Activated CD4-positive, CD25-positive, alpha-beta regulatory T cell treated with anti-CD3 and anti-CD28 coated beads, Interleukin-2, amount 50 U/mL, for 24 hours (primary cell): Measurements from ENCODE around the gene ALDH2.
A peak's percentile ranks its signal among the peaks of the same experiment; 100 is the strongest.
"Not testable (repeated sequence)": the region's sequence is repeated elsewhere in the genome, so short reads cannot be mapped to it uniquely, and the experiment has no call there.

ENCODE experiments used
- ATAC-seq, 2 donors: fragments of 150-1000 bp; cut with Tn5 transposase; one replicate each; pipeline ENCODE4 v1.10.0; 2021; ENCODE audit warnings: mild to moderate bottlenecking in 1 of 2, moderate library complexity in 1 of 2

ALDH2 gene

DNA sequence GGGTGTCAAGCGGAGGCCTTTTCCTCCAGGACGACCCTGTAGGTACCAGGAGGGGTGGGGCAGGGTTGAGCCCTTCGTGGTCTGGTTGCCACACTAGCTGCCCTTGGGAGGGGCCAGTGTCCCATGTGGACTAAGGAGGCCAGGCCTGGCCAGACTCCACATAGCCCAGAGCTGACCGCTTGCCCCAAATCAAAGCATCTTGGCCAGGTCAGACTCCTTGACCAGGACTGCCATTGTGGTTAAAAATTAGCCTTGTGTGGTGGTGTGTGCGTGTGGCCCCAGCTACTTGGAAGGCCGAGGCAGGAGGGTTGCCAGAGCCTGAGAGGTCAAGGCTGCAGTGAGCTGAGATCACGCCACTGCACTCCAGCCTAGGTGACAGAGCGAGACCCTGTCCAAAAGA, 24.8 kb downstream of the ALDH2 start:
- ATAC-seq, result no peak

- ATAC-seq, result no peak
Observed at GRCh38 chr12:111792155-111792855, 25.6 kb downstream of the ALDH2 start.

DNA sequence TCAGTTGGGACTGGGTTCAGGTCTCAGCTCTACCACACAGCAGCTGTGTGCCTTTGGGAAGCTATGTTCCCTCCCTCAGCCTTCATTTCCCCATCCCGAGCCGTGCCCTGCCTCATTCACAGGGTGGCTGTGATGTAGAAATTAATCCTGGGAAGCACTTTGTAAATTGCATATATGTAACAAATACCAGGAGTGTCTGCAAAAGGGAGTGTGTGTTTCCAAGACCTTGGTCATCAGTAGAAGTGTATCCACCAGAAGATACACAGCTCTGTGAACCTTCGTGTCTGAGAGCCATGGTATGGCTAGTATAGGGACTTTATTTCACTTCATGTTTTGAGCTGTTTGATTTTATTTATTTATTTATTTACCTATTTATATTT, 26.1 kb downstream of the ALDH2 start:
- no peak for ATAC-seq

- ATAC-seq, result no peak
Observed at GRCh38 chr12:111798182-111798581, 31.4 kb downstream of the ALDH2 start.

- no peak for ATAC-seq
Observed at GRCh38 chr12:111799758-111800157, 33.0 kb downstream of the ALDH2 start.

DNA sequence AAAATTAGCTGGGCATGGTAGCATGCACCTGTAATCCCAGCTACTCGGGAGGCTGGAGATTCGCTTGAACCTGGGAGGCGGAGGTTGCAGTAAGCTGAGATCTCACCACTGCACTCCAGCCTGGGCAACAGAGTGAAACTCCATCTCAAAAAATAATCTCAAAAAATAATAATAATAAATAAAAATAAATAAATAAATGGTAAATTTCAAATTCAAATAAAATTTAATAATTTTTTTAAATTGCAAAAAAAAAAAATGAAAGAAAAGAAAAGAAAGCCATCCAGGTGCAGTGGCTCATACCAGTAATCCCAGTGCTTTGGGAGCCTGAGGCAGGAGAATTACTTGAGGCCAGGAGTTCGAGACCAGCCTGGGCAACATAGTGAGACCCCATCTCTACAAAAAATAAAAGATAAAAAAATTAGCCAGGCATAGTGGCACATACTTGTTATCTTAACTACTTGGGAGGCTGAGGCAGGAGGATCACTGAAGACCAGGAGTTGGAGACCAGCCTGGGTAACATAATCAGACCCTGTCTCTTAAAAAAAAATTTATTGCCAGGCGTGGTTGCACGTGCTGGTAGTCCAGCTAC, 36.4 kb downstream of the ALDH2 start:
- ATAC-seq, result no peak

- ATAC-seq, result no peak
Observed at GRCh38 chr12:111803851-111804250, 37.1 kb downstream of the ALDH2 start.

DNA sequence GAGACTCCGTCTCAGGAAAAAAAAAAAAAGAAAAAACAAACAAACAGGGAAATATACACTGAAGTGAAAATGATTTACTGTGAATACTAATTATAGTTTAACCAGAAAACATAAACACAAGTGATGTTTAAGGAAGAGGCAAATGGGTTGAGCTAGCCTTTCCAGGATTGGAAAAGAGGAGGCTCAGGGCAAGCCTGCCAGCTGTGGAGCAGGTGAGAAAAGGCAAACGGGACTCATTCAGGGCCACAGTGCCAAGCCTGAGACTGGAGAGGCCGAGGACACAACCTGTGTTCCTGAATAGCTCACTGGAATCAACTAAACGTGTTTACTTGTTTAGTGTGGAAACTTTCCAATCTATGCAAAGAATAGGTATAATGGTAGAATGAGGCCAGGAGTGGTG, 39.6 kb downstream of the ALDH2 start:
- no peak for ATAC-seq

DNA sequence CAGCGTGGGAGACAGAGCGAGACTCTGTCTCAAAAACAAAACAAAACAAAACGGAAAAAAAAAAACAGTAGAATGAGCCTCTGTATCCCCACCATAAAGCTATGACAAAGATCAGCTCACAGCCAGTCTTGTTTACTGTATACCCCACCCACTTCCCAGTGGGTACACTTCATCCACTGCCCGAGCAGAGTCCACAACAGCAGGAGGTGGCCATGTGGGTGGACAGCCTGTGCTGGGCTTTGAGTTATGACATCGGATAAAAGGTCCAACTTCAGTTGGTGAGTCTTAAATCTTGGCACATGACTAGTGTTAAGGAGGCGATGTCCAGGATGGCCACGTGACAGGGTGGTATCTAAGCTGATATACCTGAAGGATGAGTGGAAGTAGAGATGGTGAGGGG, 40.5 kb downstream of the ALDH2 start:
- ATAC-seq, result no peak

GRCh38 chr12:111812881-111813741, 46.4 kb downstream of the ALDH2 start:
- peak; percentile 65 to 66 for ATAC-seq

DNA sequence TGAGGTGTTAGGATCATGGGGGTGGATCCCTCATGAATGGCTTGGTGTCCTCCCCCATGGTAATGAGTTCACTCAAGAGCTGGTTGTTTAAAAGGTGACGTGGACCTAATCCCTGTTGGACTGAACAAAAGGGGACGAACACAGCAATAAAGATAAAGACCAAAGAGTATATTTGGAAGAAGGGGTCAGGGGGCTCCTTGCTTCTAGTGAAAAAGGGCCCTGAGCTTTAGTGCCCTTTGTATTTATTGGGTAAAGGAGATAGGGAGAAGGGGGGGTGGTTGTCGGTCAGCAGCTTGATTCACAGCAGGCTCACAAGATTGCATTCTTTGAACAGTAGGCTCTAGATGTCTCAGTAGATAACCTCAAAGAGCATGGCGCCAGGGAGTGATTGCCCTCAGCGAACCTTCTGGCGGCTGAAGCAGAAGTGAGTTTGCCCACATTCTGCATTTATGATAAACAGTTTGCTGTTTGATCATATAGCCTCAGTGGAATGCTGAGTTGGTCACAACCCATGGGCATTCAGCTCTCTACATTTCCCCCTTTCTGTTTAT, 49.4 kb downstream of the ALDH2 start:
- no peak for ATAC-seq

DNA sequence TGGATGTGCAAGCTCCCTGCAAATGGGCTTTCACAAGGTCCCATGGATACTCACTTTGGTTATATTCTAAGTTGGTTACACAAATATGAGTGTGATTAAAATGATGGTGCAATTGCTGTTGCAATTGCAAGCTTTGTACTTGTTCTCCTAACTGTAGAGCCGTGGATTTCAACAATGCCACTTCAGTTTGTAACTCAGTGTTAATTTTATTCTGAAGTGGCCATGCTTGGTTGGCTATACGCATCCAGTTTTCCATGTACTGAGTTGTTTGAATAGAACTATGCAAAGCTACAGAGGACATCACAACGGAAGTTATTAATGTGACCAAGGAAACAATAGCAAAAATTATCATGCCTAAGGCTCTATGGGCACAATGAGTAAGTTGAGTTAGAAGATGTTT, 50.2 kb downstream of the ALDH2 start:
- ATAC-seq, result not testable (repeated sequence)

- no peak for ATAC-seq
Observed at GRCh38 chr12:111818340-111818739, 51.6 kb downstream of the ALDH2 start.

- ATAC-seq, result no peak
Observed at GRCh38 chr12:111819191-111820158, 52.7 kb downstream of the ALDH2 start.

DNA sequence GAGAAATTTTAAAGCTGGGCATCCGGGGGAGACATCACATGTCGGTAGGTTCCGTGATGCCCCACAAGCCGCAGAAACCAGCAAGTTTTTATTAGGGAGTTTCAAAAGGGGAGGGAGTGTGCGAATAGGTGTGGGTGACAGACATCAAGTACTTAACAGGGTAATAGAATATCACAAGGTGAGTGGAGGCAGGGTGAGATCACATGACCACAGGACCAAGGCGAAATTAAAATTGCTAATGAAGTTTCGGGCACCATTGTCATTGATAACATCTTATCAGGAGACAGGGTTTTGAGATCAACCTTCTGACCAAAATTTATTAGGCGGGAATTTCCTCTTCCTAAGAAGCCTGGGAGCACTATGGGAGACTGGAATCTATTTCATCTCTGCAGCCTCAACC, 54.1 kb downstream of the ALDH2 start:
- not testable (repeated sequence) for ATAC-seq

- ATAC-seq, result no peak
Observed at GRCh38 chr12:111822886-111823285, 56.2 kb downstream of the ALDH2 start.

DNA sequence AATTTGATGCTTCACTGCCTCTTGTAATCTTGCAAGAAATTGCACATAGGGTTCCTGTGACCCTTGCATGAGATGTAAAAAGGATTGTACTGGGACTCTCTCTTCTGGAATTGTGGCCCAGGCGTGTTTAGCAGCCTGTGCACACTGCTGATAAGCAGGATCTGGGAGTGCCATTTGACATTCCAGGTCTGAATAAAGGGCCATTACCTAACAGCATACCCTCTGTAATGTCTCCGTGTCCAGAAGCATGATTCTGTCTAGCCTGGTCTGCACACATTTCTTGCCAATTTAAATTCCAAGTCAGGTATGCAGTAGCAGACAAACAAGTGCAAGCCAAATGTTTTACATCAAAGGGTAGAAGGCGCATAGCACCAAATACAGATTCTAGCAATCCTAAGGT, 57.2 kb downstream of the ALDH2 start:
- no peak for ATAC-seq

DNA sequence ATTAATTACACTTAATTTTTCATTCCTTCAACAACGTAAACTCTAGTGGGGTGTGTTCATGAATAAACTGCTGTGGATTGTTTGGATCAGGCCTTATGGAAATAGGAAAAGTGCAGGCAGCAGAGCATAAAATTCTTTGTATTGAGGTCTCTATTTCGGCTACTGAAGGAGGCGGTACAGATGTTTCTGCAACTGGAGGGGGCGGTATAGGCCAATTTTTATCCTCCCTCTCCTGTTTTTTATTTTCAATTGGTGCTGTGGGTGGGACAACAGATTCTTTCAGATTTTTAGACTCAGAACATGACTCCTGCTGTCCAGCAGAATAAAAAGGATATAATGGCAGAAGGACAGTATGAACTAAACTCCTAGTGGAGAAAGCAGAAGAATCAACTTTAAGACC, 57.6 kb downstream of the ALDH2 start:
- not testable (repeated sequence) for ATAC-seq

DNA sequence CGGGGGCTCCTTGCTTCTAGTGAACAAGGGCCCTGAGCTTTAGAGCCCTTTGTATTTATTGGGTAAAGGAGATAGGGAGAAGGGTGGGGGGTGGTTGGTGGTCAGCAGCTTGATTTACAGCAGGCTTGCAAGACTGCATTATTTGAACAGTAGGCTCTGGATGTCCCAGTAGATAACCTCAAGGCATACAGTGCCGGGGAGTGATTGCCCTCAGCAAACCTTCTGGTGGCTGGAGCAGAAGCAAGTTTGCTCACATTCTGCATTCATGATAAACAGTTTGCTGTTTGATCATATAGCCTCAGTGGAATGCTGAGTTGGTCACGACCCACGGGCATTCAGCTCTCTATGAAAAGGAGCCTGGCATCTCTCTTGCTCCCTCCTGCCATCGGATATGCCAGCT, 58.8 kb downstream of the ALDH2 start:
- no peak for ATAC-seq

GRCh38 chr12:111826316-111826715, 59.6 kb downstream of the ALDH2 start:
- no peak for ATAC-seq

- no peak for ATAC-seq
Observed at GRCh38 chr12:111826992-111827391, 60.3 kb downstream of the ALDH2 start.

- no peak for ATAC-seq
Observed at GRCh38 chr12:111827907-111828306, 61.2 kb downstream of the ALDH2 start.
